NCI-H146 treated with DMSO at 0.1 percent for 48 hours (cell line): ENCODE data around the gene GFRA1.

Experiments used
- DNase-seq: peaks from one replicate; lab custom pipeline; 2025; ENCODE audit not compliant: unreplicated experiment; lab: John Stamatoyannopoulos, UW

Gene GFRA1

GRCh38 chr10:116109481-116109880, 163.5 kb downstream of the GFRA1 start:
- no peak for DNase-seq

- no peak for DNase-seq
Observed at GRCh38 chr10:116108095-116108494, 164.9 kb downstream of the GFRA1 start.

- no peak for DNase-seq
Observed at GRCh38 chr10:116106611-116107010, 166.4 kb downstream of the GFRA1 start.

- no peak for DNase-seq
Observed at GRCh38 chr10:116105264-116105663, 167.7 kb downstream of the GFRA1 start.

- no peak for DNase-seq
Observed at GRCh38 chr10:116104210-116104932, 168.6 kb downstream of the GFRA1 start.

GRCh38 chr10:116103668-116104067, 169.3 kb downstream of the GFRA1 start:
- DNase-seq, result no peak

GRCh38 chr10:116101616-116102315, 171.2 kb downstream of the GFRA1 start:
- no peak for DNase-seq

- DNase-seq, result no peak
Observed at GRCh38 chr10:116100984-116101383, 172.0 kb downstream of the GFRA1 start.

GRCh38 chr10:116099023-116099420, 174.0 kb downstream of the GFRA1 start:
- no peak for DNase-seq

GRCh38 chr10:116098411-116099022, 174.5 kb downstream of the GFRA1 start:
- no peak for DNase-seq

- DNase-seq, result no peak
Observed at GRCh38 chr10:116097239-116097784, 175.7 kb downstream of the GFRA1 start.

GRCh38 chr10:116096526-116096925, 176.5 kb downstream of the GFRA1 start:
- DNase-seq, result no peak

- no peak for DNase-seq
Observed at GRCh38 chr10:116094356-116094755, 178.7 kb downstream of the GFRA1 start.

GRCh38 chr10:116093031-116093430, 180.0 kb downstream of the GFRA1 start:
- DNase-seq, result no peak

- DNase-seq, result no peak
Observed at GRCh38 chr10:116088985-116089384, 184.0 kb downstream of the GFRA1 start.

- no peak for DNase-seq
Observed at GRCh38 chr10:116085323-116085722, 187.7 kb downstream of the GFRA1 start.

- no peak for DNase-seq
Observed at GRCh38 chr10:116084161-116084560, 188.8 kb downstream of the GFRA1 start.

GRCh38 chr10:116083226-116083762, 189.7 kb downstream of the GFRA1 start:
- no peak for DNase-seq

GRCh38 chr10:116082762-116083161, 190.2 kb downstream of the GFRA1 start:
- DNase-seq, result no peak

- DNase-seq, result no peak
Observed at GRCh38 chr10:116082206-116082605, 190.8 kb downstream of the GFRA1 start.

GRCh38 chr10:116080553-116080952, 192.5 kb downstream of the GFRA1 start:
- no peak for DNase-seq

- DNase-seq, result no peak
Observed at GRCh38 chr10:116079355-116079754, 193.7 kb downstream of the GFRA1 start.
